Stimulated activated naive CD8-positive, alpha-beta T cell treated with anti-CD3 and anti-CD28 coated beads, Interleukin-15, Interleukin-2, amounts not matched to agents 100 ng/mL and 50 ng/mL, for 24 hours (primary cell): ENCODE measurements around the gene PIK3AP1.

ENCODE experiments used
- H3K27ac Mint-ChIP-seq: one replicate; pipeline ENCODE4 v1.8.0; 2021; ENCODE audit warnings: mild to moderate bottlenecking, mixed read lengths
- H3K27me3 Mint-ChIP-seq: one replicate; pipeline ENCODE4 v1.8.0; 2021; ENCODE audit warnings: mixed read lengths
- H3K36me3 Mint-ChIP-seq: one replicate; pipeline ENCODE4 v1.8.0; 2021; ENCODE audit warnings: low read depth, mixed read lengths
- H3K4me1 Mint-ChIP-seq: one replicate; pipeline ENCODE4 v1.8.0; 2021; ENCODE audit warnings: low read depth, mixed read lengths
- H3K4me3 Mint-ChIP-seq: one replicate; pipeline ENCODE4 v1.8.0; 2021; ENCODE audit warnings: mild to moderate bottlenecking, mixed read lengths
- H3K9me3 Mint-ChIP-seq: one replicate; pipeline ENCODE4 v1.8.0; 2021; ENCODE audit warnings: mixed read lengths

Gene PIK3AP1

GRCh38 chr10:96639899-96640298 lies 80.4 kb downstream of the PIK3AP1 start:
- Mint-ChIP-seq H3K27me3 (no peaks in the 10 kb centered on the region), H3K9me3 (no peaks in the 10 kb centered on the region), H3K27ac (no peak overlapping the region), H3K36me3 (no peaks in the 10 kb centered on the region), H3K4me3 (no peak overlapping the region), H3K4me1 (no peaks in the 10 kb centered on the region)

DNA sequence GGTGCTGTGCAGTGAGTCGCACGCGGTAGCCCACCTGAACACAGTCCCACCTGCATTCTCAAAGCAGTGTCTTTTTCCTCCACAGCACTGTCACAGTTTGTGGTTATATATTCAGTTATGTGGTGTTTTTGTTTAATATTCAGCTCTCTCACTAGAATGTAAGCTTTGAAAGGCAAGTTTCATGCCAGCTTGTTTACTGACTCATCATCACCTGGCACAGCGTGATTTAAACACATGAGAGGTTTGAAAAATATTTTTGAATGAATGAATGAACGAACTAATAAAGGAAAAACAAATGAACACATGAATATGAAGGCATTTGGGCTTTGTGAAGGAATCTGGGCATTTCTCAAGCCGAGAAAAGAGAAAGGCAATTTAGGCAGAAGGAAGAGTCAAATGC lies 81.6 kb downstream of the PIK3AP1 start:
- Mint-ChIP-seq H3K4me1 (no peaks in the 10 kb centered on the region), H3K9me3 (no peaks in the 10 kb centered on the region), H3K27me3 (no peaks in the 10 kb centered on the region), H3K36me3 (no peaks in the 10 kb centered on the region), H3K4me3 (no peak overlapping the region), H3K27ac (no peak overlapping the region)

GRCh38 chr10:96638120-96638519 lies 82.2 kb downstream of the PIK3AP1 start:
- no peak overlapping the region for H3K27ac Mint-ChIP-seq
- H3K9me3 Mint-ChIP-seq: no peaks in the 10 kb centered on the region
- no peaks in the 10 kb centered on the region for H3K27me3 Mint-ChIP-seq
- H3K36me3 Mint-ChIP-seq: no peaks in the 10 kb centered on the region
- no peaks in the 10 kb centered on the region for H3K4me1 Mint-ChIP-seq
- H3K4me3 Mint-ChIP-seq: no peak overlapping the region

- Mint-ChIP-seq H3K4me3 (no peak overlapping the region), H3K27ac (no peak overlapping the region), H3K4me1 (no peaks in the 10 kb centered on the region), H3K9me3 (no peaks in the 10 kb centered on the region), H3K36me3 (no peaks in the 10 kb centered on the region), H3K27me3 (no peaks in the 10 kb centered on the region)
Observed at GRCh38 chr10:96637709-96638108, 82.6 kb downstream of the PIK3AP1 start.

- no peaks in the 10 kb centered on the region for H3K36me3 Mint-ChIP-seq
- H3K9me3 Mint-ChIP-seq: no peaks in the 10 kb centered on the region
- H3K4me1 Mint-ChIP-seq: no peaks in the 10 kb centered on the region
- H3K27ac Mint-ChIP-seq: no peak overlapping the region
- no peaks in the 10 kb centered on the region for H3K27me3 Mint-ChIP-seq
- H3K4me3 Mint-ChIP-seq: no peak overlapping the region
Observed at GRCh38 chr10:96636551-96636950, 83.8 kb downstream of the PIK3AP1 start.

- no peaks in the 10 kb centered on the region for H3K36me3 Mint-ChIP-seq
Observed at GRCh38 chr10:96632974-96633710, 87.2 kb downstream of the PIK3AP1 start.

DNA sequence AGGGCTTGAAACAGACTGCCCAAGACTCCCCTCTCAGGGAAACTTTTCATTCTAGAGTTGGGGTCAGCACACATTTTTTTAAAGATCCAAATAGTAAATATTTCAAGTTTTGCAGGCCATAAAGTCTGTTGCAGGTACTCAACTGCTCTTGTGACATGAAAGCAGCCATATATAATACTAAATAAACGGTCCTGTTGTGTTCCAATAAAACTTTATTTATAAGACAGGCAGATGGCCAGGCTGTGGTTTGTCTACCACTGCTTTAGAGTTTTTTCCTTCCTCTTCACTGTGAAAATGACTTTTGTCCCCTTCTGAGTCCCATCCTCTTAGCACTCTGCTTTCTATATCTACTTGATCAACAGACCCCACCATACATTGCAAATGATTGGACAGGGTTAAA lies 93.0 kb downstream of the PIK3AP1 start:
- H3K9me3 Mint-ChIP-seq: no peaks in the 10 kb centered on the region
- no peaks in the 10 kb centered on the region for H3K4me1 Mint-ChIP-seq
- H3K27ac Mint-ChIP-seq: no peak overlapping the region
- no peaks in the 10 kb centered on the region for H3K27me3 Mint-ChIP-seq
- H3K36me3 Mint-ChIP-seq: peaks cover 10% of the 10 kb centered on the region
- no peak overlapping the region for H3K4me3 Mint-ChIP-seq

More at GRCh38 chr10:96632974-96633710, 87.2 kb downstream of the PIK3AP1 start:
- no peak overlapping the region for H3K4me3 Mint-ChIP-seq
- no peak overlapping the region for H3K27ac Mint-ChIP-seq
- H3K27me3 Mint-ChIP-seq: no peaks in the 10 kb centered on the region
- H3K4me1 Mint-ChIP-seq: no peaks in the 10 kb centered on the region
- no peaks in the 10 kb centered on the region for H3K9me3 Mint-ChIP-seq

- Mint-ChIP-seq H3K4me3 (no peak overlapping the region), H3K9me3 (no peaks in the 10 kb centered on the region), H3K27ac (no peak overlapping the region), H3K36me3 (peaks cover 10% of the 10 kb centered on the region), H3K4me1 (no peaks in the 10 kb centered on the region), H3K27me3 (no peaks in the 10 kb centered on the region)
Observed at GRCh38 chr10:96626795-96627194, 93.5 kb downstream of the PIK3AP1 start.

DNA sequence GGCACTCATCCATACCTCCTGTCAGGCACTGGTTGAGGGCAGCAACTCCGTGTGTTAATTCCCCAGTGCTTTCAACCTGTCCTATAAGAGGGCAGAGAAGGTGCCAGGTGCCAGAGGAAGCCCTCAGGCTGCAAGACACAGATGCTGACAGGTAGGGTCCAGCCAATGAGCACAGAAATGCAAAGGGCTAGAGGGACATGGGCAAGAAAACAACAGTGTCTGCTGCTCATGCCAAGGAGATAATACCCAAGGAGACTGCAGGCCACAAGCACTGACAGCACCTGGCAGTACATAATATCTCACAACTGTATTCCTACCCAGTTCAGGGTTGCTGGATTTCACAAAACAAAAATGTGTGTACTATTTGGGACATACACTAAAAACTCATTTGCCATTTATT lies 95.1 kb downstream of the PIK3AP1 start:
- no peaks in the 10 kb centered on the region for H3K9me3 Mint-ChIP-seq
- H3K27ac Mint-ChIP-seq: no peak overlapping the region
- no peaks in the 10 kb centered on the region for H3K27me3 Mint-ChIP-seq
- peaks cover 14% of the 10 kb centered on the region for H3K36me3 Mint-ChIP-seq
- H3K4me1 Mint-ChIP-seq: no peaks in the 10 kb centered on the region
- H3K4me3 Mint-ChIP-seq: no peak overlapping the region

- peaks cover 8% of the 10 kb centered on the region for H3K36me3 Mint-ChIP-seq
- no peak overlapping the region for H3K4me3 Mint-ChIP-seq
- no peak overlapping the region for H3K27ac Mint-ChIP-seq
- H3K27me3 Mint-ChIP-seq: no peaks in the 10 kb centered on the region
- no peaks in the 10 kb centered on the region for H3K9me3 Mint-ChIP-seq
- no peaks in the 10 kb centered on the region for H3K4me1 Mint-ChIP-seq
Observed at GRCh38 chr10:96622013-96622787, 98.1 kb downstream of the PIK3AP1 start.

- Mint-ChIP-seq H3K27me3 (no peaks in the 10 kb centered on the region), H3K36me3 (peaks cover 4% of the 10 kb centered on the region), H3K27ac (no peak overlapping the region), H3K9me3 (no peaks in the 10 kb centered on the region), H3K4me1 (no peaks in the 10 kb centered on the region), H3K4me3 (no peak overlapping the region)
Observed at GRCh38 chr10:96619796-96620773, 100.2 kb downstream of the PIK3AP1 start.

DNA sequence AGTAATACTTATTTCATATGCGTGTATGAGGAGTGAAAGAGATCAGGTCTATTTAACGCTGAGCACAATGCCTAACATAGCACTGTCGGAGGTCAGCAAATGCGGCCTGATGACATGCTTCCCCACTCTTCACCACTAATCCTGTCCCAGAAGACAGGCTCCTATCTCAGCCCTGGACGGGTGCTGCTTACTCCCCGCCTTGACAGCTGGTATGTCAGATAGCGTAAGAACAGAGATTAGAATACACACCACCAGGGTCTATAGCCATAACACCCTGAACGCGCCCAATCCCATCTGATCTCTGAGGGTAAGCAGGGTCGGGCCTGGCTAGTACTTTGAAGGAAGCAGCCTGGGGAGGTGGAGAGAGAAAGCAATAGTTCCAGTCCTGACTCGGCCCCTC lies 101.2 kb downstream of the PIK3AP1 start:
- no peak overlapping the region for H3K27ac Mint-ChIP-seq
- H3K36me3 Mint-ChIP-seq: peaks cover 7% of the 10 kb centered on the region
- H3K9me3 Mint-ChIP-seq: no peaks in the 10 kb centered on the region
- no peaks in the 10 kb centered on the region for H3K4me1 Mint-ChIP-seq
- H3K4me3 Mint-ChIP-seq: no peak overlapping the region
- no peaks in the 10 kb centered on the region for H3K27me3 Mint-ChIP-seq

- H3K4me1 Mint-ChIP-seq: no peaks in the 10 kb centered on the region
- no peak overlapping the region for H3K4me3 Mint-ChIP-seq
- H3K9me3 Mint-ChIP-seq: no peaks in the 10 kb centered on the region
- H3K27ac Mint-ChIP-seq: no peak overlapping the region
- H3K27me3 Mint-ChIP-seq: no peaks in the 10 kb centered on the region
- peaks cover 7% of the 10 kb centered on the region for H3K36me3 Mint-ChIP-seq
Observed at GRCh38 chr10:96618653-96619052, 101.7 kb downstream of the PIK3AP1 start.

- H3K27me3 Mint-ChIP-seq: no peaks in the 10 kb centered on the region
- no peaks in the 10 kb centered on the region for H3K4me1 Mint-ChIP-seq
- no peak overlapping the region for H3K4me3 Mint-ChIP-seq
- H3K27ac Mint-ChIP-seq: no peak overlapping the region
- H3K36me3 Mint-ChIP-seq: peaks cover 7% of the 10 kb centered on the region
- no peaks in the 10 kb centered on the region for H3K9me3 Mint-ChIP-seq
Observed at GRCh38 chr10:96616961-96617360, 103.4 kb downstream of the PIK3AP1 start.

GRCh38 chr10:96614515-96614914 lies 105.8 kb downstream of the PIK3AP1 start:
- peak overlapping the region; percentile 5 for H3K27ac Mint-ChIP-seq
- H3K9me3 Mint-ChIP-seq: no peaks in the 10 kb centered on the region
- no peaks in the 10 kb centered on the region for H3K27me3 Mint-ChIP-seq
- peaks cover 4% of the 10 kb centered on the region for H3K36me3 Mint-ChIP-seq
- no peak overlapping the region for H3K4me3 Mint-ChIP-seq
- H3K4me1 Mint-ChIP-seq: peaks cover 6% of the 10 kb centered on the region
